C4-2B (cell line): ENCODE data around the gene OMG.

Source experiments
- H3K27ac ChIP-seq: fragments of 450-650 bp; 2 replicates; pipeline ENCODE4 v1.5.1; 2017
- ZFX ChIP-seq: fragments of 450-650 bp; IDR thresholded peaks from 2 replicates; pipeline ENCODE4 v1.6.1; 2017
- TF ChIP-seq, protein P1 (sequence below): fragments of 450-650 bp; conservative IDR thresholded peaks from 2 replicates; pipeline ENCODE4 v1.5.1; 2017; ENCODE audit warnings: mild to moderate bottlenecking

OMG gene

DNA sequence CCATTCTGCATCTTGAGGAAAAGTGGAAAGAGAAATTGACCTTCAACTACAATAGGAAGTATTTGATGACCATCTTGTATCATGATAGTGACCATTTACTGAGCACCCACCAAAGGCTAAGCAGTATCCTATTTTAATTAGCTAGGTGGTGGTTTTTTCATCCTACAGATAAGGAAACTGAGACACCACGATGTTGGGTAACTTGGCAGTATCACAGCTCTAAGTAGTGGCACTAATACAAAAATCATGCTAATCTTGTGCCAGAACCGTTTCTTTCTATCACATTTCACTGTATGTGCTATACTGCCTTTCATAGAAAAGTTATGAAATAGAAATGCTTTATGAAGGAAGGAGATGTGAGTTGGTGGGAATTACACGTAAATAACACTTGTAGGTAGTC lies 14.5 kb upstream of the OMG start:
- TF ChIP-seq ZFX = no peak
- TF ChIP-seq, protein P1, sequence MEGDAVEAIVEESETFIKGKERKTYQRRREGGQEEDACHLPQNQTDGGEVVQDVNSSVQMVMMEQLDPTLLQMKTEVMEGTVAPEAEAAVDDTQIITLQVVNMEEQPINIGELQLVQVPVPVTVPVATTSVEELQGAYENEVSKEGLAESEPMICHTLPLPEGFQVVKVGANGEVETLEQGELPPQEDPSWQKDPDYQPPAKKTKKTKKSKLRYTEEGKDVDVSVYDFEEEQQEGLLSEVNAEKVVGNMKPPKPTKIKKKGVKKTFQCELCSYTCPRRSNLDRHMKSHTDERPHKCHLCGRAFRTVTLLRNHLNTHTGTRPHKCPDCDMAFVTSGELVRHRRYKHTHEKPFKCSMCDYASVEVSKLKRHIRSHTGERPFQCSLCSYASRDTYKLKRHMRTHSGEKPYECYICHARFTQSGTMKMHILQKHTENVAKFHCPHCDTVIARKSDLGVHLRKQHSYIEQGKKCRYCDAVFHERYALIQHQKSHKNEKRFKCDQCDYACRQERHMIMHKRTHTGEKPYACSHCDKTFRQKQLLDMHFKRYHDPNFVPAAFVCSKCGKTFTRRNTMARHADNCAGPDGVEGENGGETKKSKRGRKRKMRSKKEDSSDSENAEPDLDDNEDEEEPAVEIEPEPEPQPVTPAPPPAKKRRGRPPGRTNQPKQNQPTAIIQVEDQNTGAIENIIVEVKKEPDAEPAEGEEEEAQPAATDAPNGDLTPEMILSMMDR = no peak
- H3K27ac ChIP-seq = no peak overlapping the region

DNA sequence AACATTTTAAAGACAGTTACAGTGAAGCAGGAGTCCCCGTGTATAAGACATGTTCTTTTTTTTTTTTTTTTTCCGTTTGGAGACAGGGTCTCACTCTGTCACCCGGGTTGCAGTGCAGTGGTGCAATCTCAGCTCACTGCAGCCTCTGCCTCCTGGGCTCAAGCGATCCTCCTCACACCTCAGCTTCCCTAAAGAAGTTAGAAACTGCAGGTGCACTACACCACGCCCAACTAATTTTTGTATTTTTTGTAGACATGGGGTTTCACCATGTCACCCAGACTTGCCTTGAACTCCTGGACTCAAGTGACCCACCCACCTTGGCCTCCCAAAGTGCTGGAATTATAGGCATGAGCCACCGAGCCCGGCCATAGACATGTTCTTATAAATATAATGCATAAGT lies 13.8 kb upstream of the OMG start:
- TF ChIP-seq, protein P1 = no peak
- TF ChIP-seq ZFX = no peak
- H3K27ac ChIP-seq = no peak overlapping the region

DNA sequence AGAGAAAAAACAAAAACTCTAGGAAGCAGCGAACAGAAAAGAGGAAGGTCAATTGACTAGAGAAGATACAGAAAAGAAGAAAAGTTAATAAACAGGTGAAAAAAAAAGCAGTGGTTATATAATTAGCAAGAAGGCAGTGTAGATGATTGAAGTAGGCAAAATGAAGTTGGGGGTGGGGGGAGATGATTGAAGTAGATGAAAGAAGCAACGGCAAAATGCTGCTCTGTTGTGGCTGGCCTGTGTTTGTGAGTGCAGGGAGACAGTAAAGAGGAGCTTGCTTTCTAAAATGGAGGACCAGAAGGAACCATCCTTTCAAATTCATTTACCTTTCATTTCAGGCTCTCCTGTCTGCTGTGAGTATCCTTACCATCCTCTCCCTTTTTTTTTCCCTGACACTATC lies 13.2 kb upstream of the OMG start:
- H3K27ac ChIP-seq = no peak overlapping the region

DNA sequence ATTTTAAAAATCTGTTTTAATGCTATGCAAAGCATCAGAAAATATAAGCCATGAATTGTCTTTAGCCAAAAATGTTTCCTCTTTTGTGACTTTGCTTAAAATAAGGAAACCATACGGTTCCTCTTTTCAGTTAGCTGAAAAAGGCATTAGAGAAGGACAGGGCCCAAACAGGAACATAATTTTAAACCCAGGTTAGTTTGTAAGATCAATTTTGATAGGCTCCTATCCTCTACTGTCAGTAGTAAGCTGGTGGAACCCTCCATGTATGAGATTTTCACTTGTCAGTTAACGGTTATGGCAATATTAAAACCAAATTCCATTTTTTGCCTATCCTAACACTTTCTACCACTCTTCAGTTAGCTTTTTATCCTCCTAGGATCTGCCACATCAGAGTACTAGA lies 12.5 kb upstream of the OMG start:
- no peak overlapping the region for H3K27ac ChIP-seq
- TF ChIP-seq, protein P1 = no peak
- TF ChIP-seq ZFX = no peak

More for the DNA sequence above, 13.2 kb upstream of the OMG start:
- TF ChIP-seq, protein P1 = no peak
- no peak for TF ChIP-seq ZFX

DNA sequence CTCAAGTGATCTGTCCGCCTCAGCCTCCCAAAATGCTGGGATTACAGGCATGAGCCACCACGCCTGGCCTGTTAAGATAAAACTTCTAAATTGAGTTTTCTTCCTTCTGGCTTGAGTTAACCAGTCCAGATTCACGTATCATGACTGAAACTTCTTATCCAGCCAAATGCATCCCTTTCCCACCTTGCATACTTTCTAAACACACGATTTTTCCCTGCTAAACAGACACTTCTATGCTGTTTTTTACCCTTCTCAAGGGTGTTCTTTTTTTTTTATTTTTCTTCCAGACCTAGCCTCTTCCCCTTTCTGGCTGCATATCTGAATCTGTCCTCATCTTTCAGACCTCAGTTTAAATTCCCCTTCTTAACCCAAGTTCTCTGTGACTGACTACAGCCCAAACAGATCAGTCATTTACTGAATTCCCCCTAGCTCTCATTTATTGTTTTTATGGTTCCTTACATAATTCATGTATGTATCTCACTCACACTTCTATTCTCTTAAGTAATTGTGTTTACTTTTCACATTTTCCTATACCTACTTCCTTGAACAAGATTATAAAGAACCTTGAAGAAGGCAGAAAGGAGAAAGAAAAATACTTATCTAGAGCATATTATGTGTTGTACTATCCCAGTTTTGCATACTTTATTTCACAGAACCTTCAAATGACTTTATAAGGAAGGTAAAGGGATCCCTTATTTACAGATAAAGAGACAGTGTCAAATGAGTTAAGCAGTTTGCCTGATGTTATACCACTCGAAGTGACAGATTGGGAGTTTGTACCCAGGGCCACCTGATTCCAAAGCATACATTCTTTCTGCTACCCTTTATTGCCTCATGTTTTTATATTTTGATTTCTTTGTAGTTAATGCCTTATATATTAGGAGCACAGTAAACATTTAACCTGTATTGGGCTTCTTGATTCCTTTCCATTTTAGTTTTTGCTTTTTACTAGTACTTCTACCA lies 11.6 kb upstream of the OMG start:
- TF ChIP-seq ZFX = no peak
- TF ChIP-seq, protein P1 = no peak
- no peak overlapping the region for H3K27ac ChIP-seq

DNA sequence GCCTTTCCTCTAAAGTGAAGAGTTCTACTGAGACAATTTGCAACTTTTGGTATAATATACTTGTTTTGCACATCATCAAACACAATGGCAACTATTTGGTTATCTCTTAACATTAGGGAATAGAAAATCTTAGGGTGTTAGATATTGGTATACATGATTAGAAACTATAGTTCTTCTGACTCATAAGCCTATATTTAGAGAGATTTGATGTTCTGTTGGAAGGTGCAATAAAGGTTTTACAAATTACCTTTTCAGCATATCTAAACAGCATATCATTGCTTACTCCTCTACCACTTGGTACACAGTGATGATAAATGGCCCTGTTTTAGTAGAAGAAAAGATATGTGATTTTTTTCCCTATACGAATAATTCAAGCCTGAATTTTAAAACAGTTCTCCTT lies 10.6 kb upstream of the OMG start:
- no peak for TF ChIP-seq ZFX
- TF ChIP-seq, protein P1 = no peak
- no peak overlapping the region for H3K27ac ChIP-seq

DNA sequence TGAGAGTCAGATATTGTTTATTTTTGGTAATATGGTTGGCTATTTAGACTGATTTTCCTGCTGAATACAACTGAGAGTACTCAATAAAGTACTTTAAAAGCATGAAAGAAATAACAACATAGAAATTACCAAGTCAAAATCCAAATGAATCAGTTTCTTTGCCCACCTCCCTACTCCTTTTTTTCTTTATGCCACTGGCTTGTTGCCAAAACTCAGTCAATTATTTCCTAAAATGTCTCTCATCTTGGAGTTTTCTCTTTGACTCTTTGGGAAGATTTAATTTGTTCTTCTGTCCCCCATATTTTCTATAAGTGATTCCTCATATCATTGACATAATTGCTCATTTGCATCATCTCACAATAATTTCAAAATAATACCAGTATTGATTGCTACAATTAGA lies 2.6 kb upstream of the OMG start:
- TF ChIP-seq, protein P1 = no peak
- no peak for TF ChIP-seq ZFX
- no peak overlapping the region for H3K27ac ChIP-seq
